NCI-H1694 (cell line): ENCODE results near the gene IVD.
A peak's percentile ranks its signal among the peaks of the same experiment; 100 is the strongest.

Experiments used
- DNase-seq: peaks from one replicate; lab custom pipeline; 2025; lab: John Stamatoyannopoulos, UW

IVD gene

DNA sequence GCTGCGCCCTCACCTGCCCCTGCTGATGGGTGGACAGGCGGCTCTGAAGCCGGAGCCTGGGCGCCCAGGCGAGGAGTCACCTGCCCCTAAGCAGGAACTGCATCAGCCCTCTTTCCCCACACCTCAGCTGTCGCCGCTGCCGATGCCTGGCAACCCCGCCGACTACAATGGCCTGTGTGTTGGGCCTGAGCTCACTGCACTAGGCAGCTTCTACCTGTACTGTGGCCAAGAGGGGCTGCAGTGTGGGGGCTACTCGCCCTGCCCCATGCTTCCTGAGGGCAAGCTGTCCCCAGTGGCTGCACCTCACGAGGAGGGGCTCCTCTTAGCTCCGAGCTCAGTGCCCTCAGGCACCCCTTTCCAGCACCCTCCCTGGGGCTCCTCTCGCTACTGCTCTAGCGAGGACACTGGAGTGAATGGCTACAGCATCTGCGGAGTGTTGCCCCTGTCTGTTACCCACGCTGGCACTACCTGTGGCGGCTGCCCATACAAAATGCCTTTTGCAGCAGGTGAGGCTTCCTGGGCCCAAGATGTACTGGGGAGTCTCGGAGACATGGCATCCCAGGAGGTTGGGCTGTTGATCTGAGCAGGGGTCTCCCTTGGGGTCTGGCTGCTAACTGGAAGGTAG, 53.9 kb downstream of the IVD start:
- DNase-seq = no peak

- no peak for DNase-seq
Observed at GRCh38 chr15:40460404-40460803, 54.8 kb downstream of the IVD start.

GRCh38 chr15:40461958-40462357, 56.4 kb downstream of the IVD start:
- no peak for DNase-seq

GRCh38 chr15:40463279-40463678, 57.7 kb downstream of the IVD start:
- no peak for DNase-seq

DNA sequence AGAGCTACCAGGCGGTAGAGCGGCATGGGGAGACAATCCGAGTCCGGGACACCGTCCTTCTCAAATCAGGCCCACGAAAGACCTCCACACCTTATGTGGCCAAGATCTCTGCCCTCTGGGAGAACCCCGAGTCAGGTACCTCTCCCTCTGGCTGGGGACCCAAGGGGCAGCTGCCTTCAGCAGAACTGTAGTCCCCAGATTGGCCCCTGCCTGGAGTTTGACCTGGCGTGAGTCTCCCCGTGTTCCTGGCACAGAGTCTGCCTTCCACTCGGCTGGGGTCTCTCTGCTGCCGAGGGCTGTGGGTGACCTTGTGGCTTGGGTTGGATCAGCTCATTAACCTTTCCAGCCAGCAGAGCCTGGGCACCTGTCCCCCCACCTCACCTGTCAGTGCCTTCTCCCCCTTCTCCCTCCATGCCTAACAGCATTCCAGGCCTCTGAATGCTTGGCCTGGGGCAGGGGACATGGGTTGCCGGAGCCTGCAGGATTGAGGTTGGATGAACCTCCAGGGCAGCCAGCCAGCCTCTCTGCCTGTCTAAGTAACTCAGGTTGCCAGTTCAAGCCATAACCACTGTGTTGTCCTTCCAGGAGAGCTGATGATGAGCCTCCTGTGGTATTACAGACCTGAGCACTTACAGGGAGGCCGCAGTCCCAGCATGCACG, 58.4 kb downstream of the IVD start:
- DNase-seq = no peak

GRCh38 chr15:40464595-40465185, 59.1 kb downstream of the IVD start:
- no peak for DNase-seq

- DNase-seq = no peak
Observed at GRCh38 chr15:40465939-40466338, 60.3 kb downstream of the IVD start.

DNA sequence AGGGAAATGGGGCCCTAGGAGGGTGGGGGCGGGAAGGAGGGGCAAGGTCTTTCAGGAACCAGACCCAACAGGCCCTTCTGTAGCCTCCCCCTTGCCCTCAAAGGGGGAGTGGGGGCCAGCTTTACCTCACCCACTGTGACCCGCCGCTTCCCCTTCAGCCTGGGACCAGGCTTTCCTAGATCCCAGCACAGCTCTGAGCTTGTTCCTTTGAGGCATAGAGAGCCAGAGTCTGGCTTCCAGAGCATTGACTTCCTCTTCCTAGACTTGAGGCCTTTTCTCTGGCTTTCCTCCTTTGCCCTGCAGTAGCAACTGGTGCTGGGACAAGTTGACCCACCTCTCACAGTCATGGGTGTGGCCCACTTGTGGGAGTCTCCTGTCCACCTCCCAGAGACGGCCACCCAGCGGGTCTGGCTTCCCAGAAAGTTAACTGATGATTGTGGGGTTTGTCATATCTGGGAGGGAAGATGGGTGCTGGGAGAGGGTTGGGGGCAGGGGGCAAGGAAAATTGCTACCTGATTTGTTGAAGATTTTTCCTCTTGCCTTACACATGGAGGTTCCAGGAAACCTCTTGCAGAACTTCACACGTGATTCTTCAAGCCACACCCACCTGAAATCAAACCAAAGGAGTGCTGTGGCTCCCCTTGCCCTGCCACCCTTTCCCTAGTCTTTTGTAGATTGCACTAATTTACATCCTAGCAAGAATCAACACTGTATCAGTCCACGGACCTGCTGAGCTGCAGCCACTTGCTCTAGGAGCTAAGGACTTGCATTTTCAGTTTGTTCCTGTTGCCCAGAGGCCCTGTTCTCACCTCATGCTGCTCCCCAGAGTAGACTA, 61.0 kb downstream of the IVD start:
- no peak for DNase-seq

- no peak for DNase-seq
Observed at GRCh38 chr15:40467261-40467615, 61.6 kb downstream of the IVD start.

- no peak for DNase-seq
Observed at GRCh38 chr15:40468898-40469331, 63.3 kb downstream of the IVD start.

DNA sequence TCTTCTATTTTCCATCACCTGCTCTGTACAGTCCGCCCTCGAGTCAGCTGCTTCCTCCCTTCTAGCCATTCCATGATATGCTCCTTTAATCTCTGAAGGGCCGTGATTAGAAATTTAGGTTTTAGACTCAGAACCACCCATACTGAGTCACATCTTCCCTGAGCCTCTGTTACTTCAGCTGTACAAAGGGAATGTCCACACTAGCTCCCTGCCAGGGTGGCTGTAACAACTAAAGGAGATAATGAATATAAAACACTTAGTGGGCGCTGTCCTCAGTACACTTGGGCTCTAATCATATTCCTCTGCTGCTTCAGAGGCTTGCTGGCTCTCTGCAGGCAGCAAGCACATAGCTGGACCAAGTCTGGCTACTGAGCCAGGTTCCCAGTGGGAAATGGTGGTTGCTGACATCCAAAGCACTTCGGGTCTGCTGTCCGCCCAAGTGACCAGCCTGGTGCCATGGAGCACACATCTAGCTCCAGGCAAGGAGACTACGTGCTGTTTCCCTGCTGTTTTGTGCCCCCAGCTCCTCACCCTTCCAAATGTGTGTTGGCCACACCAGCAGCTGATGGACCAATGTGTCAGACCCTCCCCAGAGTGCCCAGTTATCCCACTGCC, 64.3 kb downstream of the IVD start:
- DNase-seq = no peak

GRCh38 chr15:40470423-40471104, 65.0 kb downstream of the IVD start, which contains the start of gene CHST14:
TSS of gene CHST14 (plus strand) at chr15:40470984. CDS start at chr15:40471214, 230 bp downstream.
- peak; percentile 33 for DNase-seq
